SK-N-SH treated with all-trans-retinoic acid at 6 μM for 48 hours (cell line): ENCODE measurements around the gene PLEKHB1.

Experiments used
- ATAC-seq: fragments of 200-7000 bp; cut with Tn5 transposase; 3 replicates; pipeline ENCODE4 v1.9.1; 2020; ENCODE audit warnings: mild to moderate bottlenecking, moderate library complexity
- ARNTL ChIP-seq: fragments of 450-650 bp; formaldehyde crosslinking; IDR thresholded peaks from 2 replicates; pipeline ENCODE4 v1.5.0; 2020; ENCODE audit warnings: low read depth, mild to moderate bottlenecking, moderate library complexity, borderline replicate concordance
- BACH2 ChIP-seq: fragments of 250-450 bp; sonication (Bioruptor Pico); IDR thresholded peaks from 2 replicates; pipeline ENCODE4 v1.9.0; 2021; ENCODE audit warnings: mild to moderate bottlenecking, borderline replicate concordance
- CREB5 ChIP-seq: fragments of 250-450 bp; sonication (Bioruptor Pico); IDR thresholded peaks from 2 replicates; pipeline ENCODE4 v1.5.1; 2020; ENCODE audit warnings: low read depth, mild to moderate bottlenecking, moderate library complexity
- CSDC2 ChIP-seq: fragments of 250-450 bp; sonication (Bioruptor Pico); IDR thresholded peaks from 2 replicates; pipeline ENCODE4 v1.5.0; 2020; ENCODE audit warnings: mild to moderate bottlenecking, moderate library complexity
- CSRNP3 ChIP-seq: fragments of 250-450 bp; sonication (Bioruptor Pico); IDR thresholded peaks from 2 replicates; pipeline ENCODE4 v1.5.1; 2021; ENCODE audit warnings: mild to moderate bottlenecking, moderate library complexity
- ESRRG ChIP-seq: fragments of 250-450 bp; sonication (Bioruptor Pico); IDR thresholded peaks from 2 replicates; pipeline ENCODE4 v1.6.1; 2021; ENCODE audit warnings: mild to moderate bottlenecking
- ISL1 ChIP-seq: fragments of 250-450 bp; sonication (Bioruptor Pico); IDR thresholded peaks from 2 replicates; pipeline ENCODE4 v2.1.2; 2022; ENCODE audit warnings: mild to moderate bottlenecking, moderate library complexity
- OSR1 ChIP-seq: fragments of 250-450 bp; sonication (Bioruptor Pico); IDR thresholded peaks from 2 replicates; pipeline ENCODE4 v1.8.0; 2022; ENCODE audit warnings: moderate library complexity, mild to moderate bottlenecking, inconsistent platforms
- PATZ1 ChIP-seq: fragments of 250-450 bp; sonication (Bioruptor Pico); IDR thresholded peaks from 2 replicates; pipeline ENCODE4 v1.8.0; 2020; ENCODE audit warnings: mild to moderate bottlenecking, moderate library complexity, borderline replicate concordance
- POU6F1 ChIP-seq: fragments of 250-450 bp; sonication (Bioruptor Pico); IDR thresholded peaks from 2 replicates; pipeline ENCODE4 v1.8.0; 2021; ENCODE audit warnings: low read depth, mild to moderate bottlenecking, moderate library complexity, borderline replicate concordance
- PPARA ChIP-seq: fragments of 250-450 bp; sonication (Bioruptor Pico); IDR thresholded peaks from 2 replicates; pipeline ENCODE4 v1.5.0; 2020; ENCODE audit warnings: mild to moderate bottlenecking, borderline replicate concordance
- RARB ChIP-seq: fragments of 250-450 bp; sonication (Bioruptor Pico); IDR thresholded peaks from 2 replicates; pipeline ENCODE4 v1.8.0; 2021; ENCODE audit warnings: mild to moderate bottlenecking, moderate library complexity
- TCF4 ChIP-seq: fragments of 250-450 bp; sonication (Bioruptor Pico); IDR thresholded peaks from 2 replicates; pipeline ENCODE4 v1.8.0; 2021; ENCODE audit warnings: mild to moderate bottlenecking, moderate library complexity, borderline replicate concordance
- TSHZ2 ChIP-seq: fragments of 250-450 bp; sonication (Bioruptor Pico); IDR thresholded peaks from 2 replicates; pipeline ENCODE4 v1.5.0; 2020; ENCODE audit warnings: mild to moderate bottlenecking, moderate library complexity
- ZC3H10 ChIP-seq: fragments of 250-450 bp; sonication (Bioruptor Pico); IDR thresholded peaks from 2 replicates; pipeline ENCODE4 v1.5.1; 2021; ENCODE audit warnings: mild to moderate bottlenecking, moderate library complexity
- ZFP3 ChIP-seq: fragments of 250-450 bp; sonication (Bioruptor Pico); IDR thresholded peaks from 2 replicates; pipeline ENCODE4 v1.5.0; 2020; ENCODE audit warnings: mild to moderate bottlenecking, moderate library complexity
- ZFP30 ChIP-seq: fragments of 450-650 bp; formaldehyde crosslinking; IDR thresholded peaks from 2 replicates; pipeline ENCODE4 v1.5.0; 2022; ENCODE audit warnings: mild to moderate bottlenecking, moderate library complexity
- ZNF565 ChIP-seq: fragments of 450-650 bp; formaldehyde crosslinking; conservative IDR thresholded peaks from 2 replicates; pipeline ENCODE4 v1.5.0; 2020; ENCODE audit warnings: low read depth, mild to moderate bottlenecking, moderate library complexity
- ZNF70 ChIP-seq: fragments of 450-650 bp; formaldehyde crosslinking; IDR thresholded peaks from 2 replicates; pipeline ENCODE4 v1.5.0; 2020; ENCODE audit warnings: mild to moderate bottlenecking, moderate library complexity
- ZNF8 ChIP-seq: fragments of 450-650 bp; formaldehyde crosslinking; IDR thresholded peaks from 2 replicates; pipeline ENCODE4 v1.5.0; 2020; ENCODE audit warnings: mild to moderate bottlenecking, moderate library complexity

The PLEKHB1 gene

GRCh38 chr11:73653996-73654395 is 7.6 kb downstream of the PLEKHB1 start:
- TF ChIP-seq CSDC2 (CRISPR knock-in tag), result no peak
- no peak for TF ChIP-seq ESRRG (CRISPR knock-in tag)

GRCh38 chr11:73654482-73655021 is 8.2 kb downstream of the PLEKHB1 start:
- TF ChIP-seq TSHZ2 (CRISPR knock-in tag), result no peak
- no peak for ATAC-seq

More at GRCh38 chr11:73653996-73654395, 7.6 kb downstream of the PLEKHB1 start:
- no peak for ATAC-seq

- TF ChIP-seq CSDC2 (CRISPR knock-in tag) (no peak), PPARA (no peak), ZNF565 (CRISPR knock-in tag) (no peak)
- no peak for ATAC-seq
Measured at GRCh38 chr11:73655686-73656085, 9.3 kb downstream of the PLEKHB1 start.

GRCh38 chr11:73656985-73657384 is 10.6 kb downstream of the PLEKHB1 start:
- TF ChIP-seq PATZ1 (CRISPR knock-in tag) (no peak), ARNTL (CRISPR knock-in tag) (no peak), ESRRG (CRISPR knock-in tag) (no peak)
- TF ChIP-seq, all 23 proteins: peak for 0
- no peak for ATAC-seq

- no peak for TF ChIP-seq CSRNP3 (CRISPR knock-in tag)
- no peak for TF ChIP-seq POU6F1
- TF ChIP-seq BACH2 (CRISPR knock-in tag), result no peak
- TF ChIP-seq PATZ1 (CRISPR knock-in tag), result no peak
- TF ChIP-seq OSR1, result no peak
- no peak for TF ChIP-seq ISL1 (CRISPR knock-in tag)
- no peak for TF ChIP-seq CREB5 (CRISPR knock-in tag)
- no peak for TF ChIP-seq TCF4 (CRISPR knock-in tag)
- no peak for TF ChIP-seq ZC3H10
- TF ChIP-seq ZFP3 (CRISPR knock-in tag), result no peak
- no peak for TF ChIP-seq RARB (CRISPR knock-in tag)
- no peak for TF ChIP-seq ZNF565 (CRISPR knock-in tag)
- TF ChIP-seq CSDC2 (CRISPR knock-in tag), result no peak
- no peak for TF ChIP-seq ARNTL (CRISPR knock-in tag)
- TF ChIP-seq ESRRG (CRISPR knock-in tag), result no peak
- no peak for TF ChIP-seq ZNF8 (CRISPR knock-in tag)
- TF ChIP-seq ZFP30 (CRISPR knock-in tag), result no peak
- no peak for TF ChIP-seq ZNF70
- no peak for TF ChIP-seq TSHZ2 (CRISPR knock-in tag)
- TF ChIP-seq PPARA, result no peak
- TF ChIP-seq, all 23 proteins: peak for 0
- no peak for ATAC-seq
Measured at GRCh38 chr11:73659961-73660360, 13.6 kb downstream of the PLEKHB1 start.
